SK-N-SH (cell line): ENCODE data around the gene TIMM10. TPM values are rescaled to one million over a fixed set of nuclear protein-coding genes. Genes with fewer than 3 reads are reported as not detected.
A peak's percentile ranks its signal among the peaks of the same experiment; 100 is the strongest.

ENCODE experiments used
- CTCF ChIA-PET: fragments of 300-600, 350-600 bp; formaldehyde crosslinking; extraction: SDS; loops from one replicate; lab custom pipeline; 2021; lab: Yijun Ruan, JAX
- POLR2A ChIA-PET: fragments of 350-600 bp; sonication (Branson Sonifier 250); formaldehyde crosslinking; extraction: SDS; loops from one replicate; lab custom pipeline; 2020; ENCODE audit warnings: antibody characterized with exemption, inconsistent platforms; lab: Yijun Ruan, JAX
- DNase-seq: peaks from one replicate; pipeline ENCODE4 v3.0.0; 2012
- H2AFZ ChIP-seq: fragments of 200-600 bp; sonication (generic); 2 replicates; pipeline ENCODE4 v1.8.1; 2016; ENCODE audit warnings: antibody characterized with exemption, mild to moderate bottlenecking, low read depth
- H3F3A ChIP-seq: fragments of 200-600 bp; sonication (generic); replicated peaks from 2 replicates; pipeline ENCODE3; 2016; ENCODE audit warnings: antibody characterized with exemption, mild to moderate bottlenecking; ENCODE audit not compliant: insufficient read depth
- H3K27ac ChIP-seq, 2 experiments: fragments of 200-500 bp in 1 of 2; fragments of 200-600 bp in 1 of 2; sonication (Bioruptor generic) in 1 of 2; sonication (generic), shearing (Covaris generic) in 1 of 2; 2 replicates each; pipeline versions ENCODE4 v1.5.1 to v1.6.1; 2014 to 2016; ENCODE audit warnings: low read depth in 2 of 2, inconsistent platforms in 1 of 2, low read length in 1 of 2, mild to moderate bottlenecking in 1 of 2, mixed read lengths in 1 of 2
- H3K27me3 ChIP-seq: fragments of 200-600 bp; sonication (generic), shearing (Covaris generic); 2 replicates; pipeline ENCODE4 v1.6.1; 2016; ENCODE audit warnings: mixed run types; ENCODE audit not compliant: insufficient read depth
- H3K36me3 ChIP-seq, 2 experiments: fragments of 200-500 bp in 1 of 2; fragments of 200-600 bp in 1 of 2; sonication (Bioruptor generic) in 1 of 2; sonication (generic) in 1 of 2; replicated peaks in 1 of 2; 2 replicates each; pipeline versions ENCODE3 to v1.5.1; 2014 to 2016; ENCODE audit warnings: low read length in 1 of 2, mild to moderate bottlenecking in 1 of 2; ENCODE audit not compliant: insufficient read depth in 2 of 2, control insufficient read depth in 1 of 2
- H3K4me1 ChIP-seq, 2 experiments: fragments of 200-500 bp in 1 of 2; fragments of 200-600 bp in 1 of 2; sonication (Bioruptor generic) in 1 of 2; sonication (generic), shearing (Covaris generic) in 1 of 2; 2 replicates each; pipeline versions ENCODE4 v1.5.1 to v1.6.1; 2014 to 2016; ENCODE audit warnings: low read depth in 1 of 2, low read length in 1 of 2, mixed run types in 1 of 2; ENCODE audit not compliant: insufficient read depth in 2 of 2, control insufficient read depth in 1 of 2
- H3K4me2 ChIP-seq: fragments of 200-600 bp; sonication (generic), shearing (Covaris generic); 2 replicates; pipeline ENCODE4 v1.6.1; 2017; ENCODE audit warnings: mixed run types
- H3K4me3 ChIP-seq, 2 experiments: fragments of 200-500 bp in 1 of 2; fragments of 200-600 bp in 1 of 2; sonication (Bioruptor generic) in 1 of 2; sonication (generic), shearing (Covaris generic) in 1 of 2; 2 replicates each; pipeline versions ENCODE4 v1.5.1 to v1.8.1; 2014 to 2016; ENCODE audit warnings: low read depth in 2 of 2, inconsistent platforms in 1 of 2, low read length in 1 of 2, mild to moderate bottlenecking in 1 of 2, mixed read lengths in 1 of 2, moderate library complexity in 1 of 2
- H3K79me2 ChIP-seq: fragments of 200-600 bp; sonication (generic); 2 replicates; pipeline ENCODE4 v1.8.1; 2017; ENCODE audit warnings: mild to moderate bottlenecking; ENCODE audit not compliant: insufficient read depth
- H3K9ac ChIP-seq: fragments of 200-600 bp; sonication (generic); 2 replicates; pipeline ENCODE4 v1.6.1; 2017; ENCODE audit warnings: mixed run types
- H3K9me2 ChIP-seq: fragments of 200-600 bp; sonication (generic); 2 replicates; pipeline ENCODE4 v1.6.1; 2017; ENCODE audit warnings: mixed run types
- H3K9me3 ChIP-seq: fragments of 200-600 bp; sonication (generic); 2 replicates; pipeline ENCODE4 v1.6.1; 2017; ENCODE audit warnings: mixed run types, mild to moderate bottlenecking, moderate library complexity
- H4K20me1 ChIP-seq: fragments of 200-600 bp; sonication (generic); 2 replicates; pipeline ENCODE4 v1.6.1; 2017; ENCODE audit warnings: mild to moderate bottlenecking, mixed run types; ENCODE audit not compliant: insufficient read depth
- ELF1 ChIP-seq: IDR thresholded peaks from 2 replicates; pipeline ENCODE4 v1.4.0; 2012
- EP300 ChIP-seq, 2 experiments: IDR thresholded peaks; 2 replicates each; pipeline versions ENCODE4 v1.4.0 to v1.6.1; 2012; ENCODE audit warnings: borderline replicate concordance in 1 of 2, low read depth in 1 of 2, low read length in 1 of 2
- EZH2phosphoT487 ChIP-seq: fragments of 200-600 bp; sonication (generic); IDR thresholded peaks from 2 replicates; pipeline ENCODE4 v1.6.1; 2017; ENCODE audit warnings: low read depth, mixed run types, mild to moderate bottlenecking, antibody characterized with exemption, moderate library complexity, borderline replicate concordance
- FOSL2 ChIP-seq: IDR thresholded peaks from 2 replicates; pipeline ENCODE4 v1.4.0; 2012; ENCODE audit warnings: low read depth, mild to moderate bottlenecking, moderate library complexity, borderline replicate concordance
- FOXJ3 ChIP-seq: sonication (generic); formaldehyde crosslinking; IDR thresholded peaks from 2 replicates; pipeline ENCODE4 v1.5.1; 2020; ENCODE audit warnings: mild to moderate bottlenecking, missing genetic modification reagents
- FOXM1 ChIP-seq: IDR thresholded peaks from 2 replicates; pipeline ENCODE4 v1.4.0; 2012; ENCODE audit warnings: low read depth, mild to moderate bottlenecking
- GABPA ChIP-seq: IDR thresholded peaks from 2 replicates; pipeline ENCODE4 v1.4.0; 2012; ENCODE audit warnings: low read depth, mild to moderate bottlenecking
- GATA2 ChIP-seq: sonication (generic); formaldehyde crosslinking; IDR thresholded peaks from 2 replicates; pipeline ENCODE4 v1.5.0; 2020; ENCODE audit warnings: mild to moderate bottlenecking, missing genetic modification reagents
- IRF3 ChIP-seq: fragments of 150-350 bp; IDR thresholded peaks from 2 replicates; pipeline ENCODE4 v1.6.1; 2016; ENCODE audit warnings: mild to moderate bottlenecking, low read depth, low read length
- MAX ChIP-seq: IDR thresholded peaks from 2 replicates; pipeline ENCODE4 v1.4.0; 2012; ENCODE audit warnings: low read depth
- MXI1 ChIP-seq: IDR thresholded peaks from 2 replicates; pipeline ENCODE4 v1.6.1; 2012; ENCODE audit warnings: mild to moderate bottlenecking, low read depth, low read length, improper control_type of control experiment
- NFIC ChIP-seq: IDR thresholded peaks from 2 replicates; pipeline ENCODE4 v1.4.0; 2012; ENCODE audit warnings: borderline replicate concordance
- NRF1 ChIP-seq: IDR thresholded peaks from 2 replicates; pipeline ENCODE4 v1.6.1; 2012; ENCODE audit warnings: low read depth, mild to moderate bottlenecking, low read length
- RAD21 ChIP-seq: IDR thresholded peaks from 2 replicates; pipeline ENCODE4 v1.6.1; 2012; ENCODE audit warnings: mild to moderate bottlenecking, low read length
- RCOR1 ChIP-seq: fragments of 150-350 bp; IDR thresholded peaks from 2 replicates; pipeline ENCODE4 v1.6.1; 2017; ENCODE audit warnings: antibody characterized with exemption, low read length
- RFX5 ChIP-seq: IDR thresholded peaks from 2 replicates; pipeline ENCODE4 v1.6.1; 2012; ENCODE audit warnings: mild to moderate bottlenecking, improper control_type of control experiment, low read length
- RXRA ChIP-seq: IDR thresholded peaks from 2 replicates; pipeline ENCODE4 v1.4.0; 2012; ENCODE audit warnings: low read depth, mild to moderate bottlenecking, borderline replicate concordance
- SIN3A ChIP-seq: IDR thresholded peaks from 2 replicates; pipeline ENCODE4 v1.6.1; 2012; ENCODE audit warnings: low read depth, mild to moderate bottlenecking, low read length, moderate library complexity, borderline replicate concordance
- SMC3 ChIP-seq: IDR thresholded peaks from 2 replicates; pipeline ENCODE4 v1.6.1; 2012; ENCODE audit warnings: low read depth, low read length, improper control_type of control experiment
- TCF12 ChIP-seq: IDR thresholded peaks from 2 replicates; pipeline ENCODE4 v1.4.0; 2012
- USF2 ChIP-seq: fragments of 150-350 bp; IDR thresholded peaks from 2 replicates; pipeline ENCODE4 v1.6.1; 2017; ENCODE audit warnings: antibody characterized with exemption, low read length, low read depth, borderline replicate concordance
- WGBS: methylation state at CpG from one replicate; pipeline ENCODE4 v1.1.6; 2017; ENCODE audit warnings: low lambda C conversion rate; 5-methylcytosine and 5-hydroxymethylcytosine counted together
- polyA plus RNA-seq, 3 experiments: library from polyadenylated mRNA; depleted of rRNA; stranded (reverse); fragments of >200 nt; gene quantifications; 2 replicates each; pipeline ENCODE4 v1.2.3, GENCODE V29; 2012

TIMM10 gene
- polyA plus RNA-seq, 1 of the 3 experiments (the other 2 are of a cell fraction) = 179 TPM

- TF ChIP-seq FOXM1 (no peak), USF2 (no peak; the same call in 1 of the 2 replicates), IRF3 (no peak), RAD21 (0 out of 2 replicates have a peak, but pooled peaks have one; percentile 9), SMC3 (no peak), SIN3A (peak; percentile 98), NFIC (no peak), ELF1 (peak; percentile 93), FOSL2 (no peak), RXRA (no peak), GATA2 (no peak), NRF1 (no peak)
- TF ChIP-seq, all 33 proteins: peak for 17
These were observed at the start of gene TIMM10 (continued) for GRCh38 chr11:57530596-57531507.

DNA sequence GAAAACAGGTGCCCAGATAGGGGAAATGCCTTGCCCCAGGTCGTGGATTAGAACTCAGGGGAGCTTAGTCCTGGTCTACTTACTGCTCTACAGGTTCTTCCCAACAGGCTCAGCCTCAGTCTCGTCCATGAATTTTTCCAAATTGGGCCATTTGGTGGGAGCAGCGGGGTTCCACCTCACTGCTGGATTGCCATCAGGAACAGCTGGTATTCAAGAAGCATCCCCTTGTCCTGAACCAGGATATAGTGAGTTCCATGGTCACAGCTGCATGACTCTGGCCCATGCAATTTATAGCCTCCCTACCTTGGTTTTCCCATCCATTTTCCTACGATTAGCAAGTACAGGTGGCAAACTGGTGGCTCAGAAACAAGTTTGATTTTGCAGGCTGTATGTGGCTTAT lies 43.5 kb upstream of the TIMM10 start:
- Histone ChIP-seq H3K9me3 (no peaks in the 10 kb centered on the region), H3K4me1 (no peaks in the 10 kb centered on the region), H3K9me2 (no peaks in the 10 kb centered on the region), H3K36me3 (no peaks in the 10 kb centered on the region), H4K20me1 (no peaks in the 10 kb centered on the region), H3F3A (no peaks in the 10 kb centered on the region), H2AFZ (no peak overlapping the region), H3K4me2 (no peak overlapping the region), H3K79me2 (no peaks in the 10 kb centered on the region), H3K4me3 (no peak overlapping the region), H3K27me3 (no peaks in the 10 kb centered on the region), H3K27ac (no peak overlapping the region), H3K9ac (no peak overlapping the region)
- WGBS = 32% methylated on average over 4 of the region's 4 CpGs
- ChIA-PET CTCF (interaction anchor here (1.1 to 9.3 kb wide), 3 partner anchors 47 to 81 kb away, joined by 3 to 326 read pairs (median 3); partner anchors contain the start of gene YPEL4), POLR2A (no interaction called here)
- no peak for DNase-seq
- TF ChIP-seq RFX5 = no peak
- TF ChIP-seq GATA2 = no peak
- no peak for TF ChIP-seq MXI1
- TF ChIP-seq USF2 = no peak
- no peak for TF ChIP-seq SIN3A
- no peak for TF ChIP-seq NFIC
- no peak for TF ChIP-seq GABPA
- TF ChIP-seq IRF3 = no peak
- TF ChIP-seq TCF12 = no peak
- TF ChIP-seq MAX = no peak
- TF ChIP-seq RCOR1 = no peak
- TF ChIP-seq EZH2phosphoT487 = no peak
- TF ChIP-seq EP300 (IDR thresholded peaks at IDR 0.05; ENCODE audit: borderline replicate concordance in 1 of 2, low read depth in 1 of 2, low read length in 1 of 2) = no peak
- TF ChIP-seq NRF1 = no peak
- no peak for TF ChIP-seq FOSL2
- TF ChIP-seq FOXJ3 (CRISPR knock-in tag) = no peak
